Measurements from ENCODE around the gene SEC14L6.

- TF ChIP-seq EZH2 (optimal IDR thresholded peaks at IDR 0.05; ENCODE audit: low read depth, low read length) = no peak
- TF ChIP-seq CTCF (IDR thresholded peaks at IDR 0.05; ENCODE audit: low read length) = no peak
These were observed 28.6 kb upstream of the SEC14L6 start for GRCh38 chr22:30574997-30575671.
